Measurements from ENCODE around the gene WEE2. TPM values are rescaled to one million over a fixed set of nuclear protein-coding genes. Genes with fewer than 3 reads are reported as not detected.

WEE2 gene
- total and polyA plus RNA-seq, 2 donors: 0.05 TPM

GRCh38 chr7:141704112-141704511 lies 4.0 kb upstream of the WEE2 start:
- DNase-seq (ENCODE audit: low read depth in 6 of 9, low spot score in 9 of 9): no peak
- peaks cover 0 to 6% of the 10 kb centered on the region in 2 donors for H3K4me1 ChIP-seq (ENCODE audit: control insufficient read depth in 2 of 2, insufficient read depth in 2 of 2, low read length in 2 of 2)
- H3K9me3 ChIP-seq (ENCODE audit: control insufficient read depth in 2 of 2, insufficient read depth in 1 of 2, low read length in 1 of 2): no peaks in the 10 kb centered on the region
- peaks cover 2 to 18% of the 10 kb centered on the region in 2 donors for H3K27me3 ChIP-seq (ENCODE audit: control insufficient read depth in 2 of 2, insufficient read depth in 1 of 2, low read length in 1 of 2)
- H3K36me3 ChIP-seq (ENCODE audit: control insufficient read depth in 2 of 2, insufficient read depth in 2 of 2, low read length in 1 of 2): no peaks in the 10 kb centered on the region
- 98% methylated on average over 3 of the region's 3 CpGs for WGBS
- no peak overlapping the region for H3K4me3 ChIP-seq (ENCODE audit: low read length in 2 of 2)
- no peak overlapping the region for H3K27ac ChIP-seq (ENCODE audit: low read depth in 1 of 2, low read length in 1 of 2)

- 97% methylated on average over 5 of the region's 5 CpGs for WGBS
- Histone ChIP-seq H3K36me3 (ENCODE audit: control insufficient read depth in 2 of 2, insufficient read depth in 2 of 2, low read length in 1 of 2) (no peaks in the 10 kb centered on the region), H3K4me3 (ENCODE audit: low read length in 2 of 2) (no peak overlapping the region), H3K27ac (ENCODE audit: low read depth in 1 of 2, low read length in 1 of 2) (no peak overlapping the region), H3K4me1 (ENCODE audit: control insufficient read depth in 2 of 2, insufficient read depth in 2 of 2, low read length in 2 of 2) (peaks cover 0 to 6% of the 10 kb centered on the region in 2 donors), H3K27me3 (ENCODE audit: control insufficient read depth in 2 of 2, insufficient read depth in 1 of 2, low read length in 1 of 2) (peaks cover 2 to 18% of the 10 kb centered on the region in 2 donors), H3K9me3 (ENCODE audit: control insufficient read depth in 2 of 2, insufficient read depth in 1 of 2, low read length in 1 of 2) (no peaks in the 10 kb centered on the region)
- no peak for DNase-seq (ENCODE audit: low read depth in 6 of 9, low spot score in 9 of 9)
Observed at GRCh38 chr7:141704741-141705140, 3.4 kb upstream of the WEE2 start.

- Histone ChIP-seq H3K27ac (ENCODE audit: low read depth in 1 of 2, low read length in 1 of 2) (no peak overlapping the region), H3K9me3 (ENCODE audit: control insufficient read depth in 2 of 2, insufficient read depth in 1 of 2, low read length in 1 of 2) (no peaks in the 10 kb centered on the region), H3K4me3 (ENCODE audit: low read length in 2 of 2) (no peak overlapping the region), H3K36me3 (ENCODE audit: control insufficient read depth in 2 of 2, insufficient read depth in 2 of 2, low read length in 1 of 2) (no peaks in the 10 kb centered on the region), H3K4me1 (ENCODE audit: control insufficient read depth in 2 of 2, insufficient read depth in 2 of 2, low read length in 2 of 2) (no peaks in the 10 kb centered on the region), H3K27me3 (ENCODE audit: control insufficient read depth in 2 of 2, insufficient read depth in 1 of 2, low read length in 1 of 2) (peaks cover 2 to 16% of the 10 kb centered on the region in 2 donors)
- no peak for DNase-seq (ENCODE audit: low read depth in 6 of 9, low spot score in 9 of 9)
- 98% methylated on average over 1 of the region's 1 CpG for WGBS
Observed at GRCh38 chr7:141706239-141707064, 1.7 kb upstream of the WEE2 start.

- H3K9me3 ChIP-seq (ENCODE audit: control insufficient read depth in 2 of 2, insufficient read depth in 1 of 2, low read length in 1 of 2): no peaks in the 10 kb centered on the region
- H3K27me3 ChIP-seq (ENCODE audit: control insufficient read depth in 2 of 2, insufficient read depth in 1 of 2, low read length in 1 of 2): no peaks in the 10 kb centered on the region
- 93% methylated on average over 2 of the region's 2 CpGs for WGBS
- H3K36me3 ChIP-seq (ENCODE audit: control insufficient read depth in 2 of 2, insufficient read depth in 2 of 2, low read length in 1 of 2): no peaks in the 10 kb centered on the region
- H3K4me1 ChIP-seq (ENCODE audit: control insufficient read depth in 2 of 2, insufficient read depth in 2 of 2, low read length in 2 of 2): no peaks in the 10 kb centered on the region
- no peak for DNase-seq (ENCODE audit: low read depth in 6 of 9, low spot score in 9 of 9)
- no peak overlapping the region for H3K4me3 ChIP-seq (ENCODE audit: low read length in 2 of 2)
- H3K27ac ChIP-seq (ENCODE audit: low read depth in 1 of 2, low read length in 1 of 2): no peak overlapping the region
Observed at GRCh38 chr7:141709318-141709717, 1.2 kb downstream of the WEE2 start.

GRCh38 chr7:141709749-141710148 lies 1.6 kb downstream of the WEE2 start:
- H3K27me3 ChIP-seq (ENCODE audit: control insufficient read depth in 2 of 2, insufficient read depth in 1 of 2, low read length in 1 of 2): no peaks in the 10 kb centered on the region
- over 99% methylated on average over 4 of the region's 4 CpGs for WGBS
- no peak overlapping the region for H3K4me3 ChIP-seq (ENCODE audit: low read length in 2 of 2)
- H3K36me3 ChIP-seq (ENCODE audit: control insufficient read depth in 2 of 2, insufficient read depth in 2 of 2, low read length in 1 of 2): no peaks in the 10 kb centered on the region
- no peak for DNase-seq (ENCODE audit: low read depth in 6 of 9, low spot score in 9 of 9)
- no peaks in the 10 kb centered on the region for H3K4me1 ChIP-seq (ENCODE audit: control insufficient read depth in 2 of 2, insufficient read depth in 2 of 2, low read length in 2 of 2)
- H3K27ac ChIP-seq (ENCODE audit: low read depth in 1 of 2, low read length in 1 of 2): no peak overlapping the region
- H3K9me3 ChIP-seq (ENCODE audit: control insufficient read depth in 2 of 2, insufficient read depth in 1 of 2, low read length in 1 of 2): no peaks in the 10 kb centered on the region

GRCh38 chr7:141710301-141710700 lies 2.1 kb downstream of the WEE2 start:
- Histone ChIP-seq H3K27ac (ENCODE audit: low read depth in 1 of 2, low read length in 1 of 2) (no peak overlapping the region), H3K4me1 (ENCODE audit: control insufficient read depth in 2 of 2, insufficient read depth in 2 of 2, low read length in 2 of 2) (no peaks in the 10 kb centered on the region), H3K27me3 (ENCODE audit: control insufficient read depth in 2 of 2, insufficient read depth in 1 of 2, low read length in 1 of 2) (no peaks in the 10 kb centered on the region), H3K9me3 (ENCODE audit: control insufficient read depth in 2 of 2, insufficient read depth in 1 of 2, low read length in 1 of 2) (no peaks in the 10 kb centered on the region), H3K36me3 (ENCODE audit: control insufficient read depth in 2 of 2, insufficient read depth in 2 of 2, low read length in 1 of 2) (no peaks in the 10 kb centered on the region), H3K4me3 (ENCODE audit: low read length in 2 of 2) (no peak overlapping the region)
- DNase-seq (ENCODE audit: low read depth in 6 of 9, low spot score in 9 of 9): no peak
- 54% methylated on average over 1 of the region's 1 CpG for WGBS

- Histone ChIP-seq H3K27ac (ENCODE audit: low read depth in 1 of 2, low read length in 1 of 2) (no peak overlapping the region), H3K27me3 (ENCODE audit: control insufficient read depth in 2 of 2, insufficient read depth in 1 of 2, low read length in 1 of 2) (no peaks in the 10 kb centered on the region), H3K9me3 (ENCODE audit: control insufficient read depth in 2 of 2, insufficient read depth in 1 of 2, low read length in 1 of 2) (no peaks in the 10 kb centered on the region), H3K4me3 (ENCODE audit: low read length in 2 of 2) (no peak overlapping the region), H3K4me1 (ENCODE audit: control insufficient read depth in 2 of 2, insufficient read depth in 2 of 2, low read length in 2 of 2) (no peaks in the 10 kb centered on the region), H3K36me3 (ENCODE audit: control insufficient read depth in 2 of 2, insufficient read depth in 2 of 2, low read length in 1 of 2) (no peaks in the 10 kb centered on the region)
- WGBS: 98% methylated on average over 5 of the region's 5 CpGs
- DNase-seq (ENCODE audit: low read depth in 6 of 9, low spot score in 9 of 9): no peak
Observed at GRCh38 chr7:141712603-141713255, 4.6 kb downstream of the WEE2 start.

- WGBS: 98% methylated on average over 1 of the region's 1 CpG
- DNase-seq (ENCODE audit: low read depth in 6 of 9, low spot score in 9 of 9): no peak
- H3K36me3 ChIP-seq (ENCODE audit: control insufficient read depth in 2 of 2, insufficient read depth in 2 of 2, low read length in 1 of 2): no peaks in the 10 kb centered on the region
- H3K9me3 ChIP-seq (ENCODE audit: control insufficient read depth in 2 of 2, insufficient read depth in 1 of 2, low read length in 1 of 2): no peaks in the 10 kb centered on the region
- H3K27ac ChIP-seq (ENCODE audit: low read depth in 1 of 2, low read length in 1 of 2): no peak overlapping the region
- H3K4me3 ChIP-seq (ENCODE audit: low read length in 2 of 2): no peak overlapping the region
- H3K4me1 ChIP-seq (ENCODE audit: control insufficient read depth in 2 of 2, insufficient read depth in 2 of 2, low read length in 2 of 2): no peaks in the 10 kb centered on the region
- no peaks in the 10 kb centered on the region for H3K27me3 ChIP-seq (ENCODE audit: control insufficient read depth in 2 of 2, insufficient read depth in 1 of 2, low read length in 1 of 2)
Observed at GRCh38 chr7:141713890-141714289, 5.7 kb downstream of the WEE2 start.

- H3K27me3 ChIP-seq (ENCODE audit: control insufficient read depth in 2 of 2, insufficient read depth in 1 of 2, low read length in 1 of 2): no peaks in the 10 kb centered on the region
- H3K27ac ChIP-seq (ENCODE audit: low read depth in 1 of 2, low read length in 1 of 2): no peak overlapping the region
- no peaks in the 10 kb centered on the region for H3K4me1 ChIP-seq (ENCODE audit: control insufficient read depth in 2 of 2, insufficient read depth in 2 of 2, low read length in 2 of 2)
- no peaks in the 10 kb centered on the region for H3K36me3 ChIP-seq (ENCODE audit: control insufficient read depth in 2 of 2, insufficient read depth in 2 of 2, low read length in 1 of 2)
- 89% methylated on average over 2 of the region's 2 CpGs for WGBS
- H3K9me3 ChIP-seq (ENCODE audit: control insufficient read depth in 2 of 2, insufficient read depth in 1 of 2, low read length in 1 of 2): no peaks in the 10 kb centered on the region
- DNase-seq (ENCODE audit: low read depth in 6 of 9, low spot score in 9 of 9): no peak
- no peak overlapping the region for H3K4me3 ChIP-seq (ENCODE audit: low read length in 2 of 2)
Observed at GRCh38 chr7:141714571-141714970, 6.4 kb downstream of the WEE2 start.
